K562 (cell line): ENCODE data around the gene HEXIM1. TPM values are rescaled to one million over a fixed set of nuclear protein-coding genes. Genes with fewer than 3 reads are reported as not detected.

Experiments used
- ADNP ChIP-seq: fragments of 200-800 bp; sonication (Bioruptor generic); IDR thresholded peaks from 2 replicates; pipeline ENCODE4 v1.6.1; 2016; ENCODE audit warnings: missing genetic modification characterization, missing compliant biosample characterization
- CEBPB ChIP-seq: fragments of 450-650 bp; IDR thresholded peaks from 2 replicates; pipeline ENCODE4 v1.6.1; 2016; ENCODE audit warnings: missing genetic modification characterization, missing compliant biosample characterization
- CREM ChIP-seq: IDR thresholded peaks from 2 replicates; pipeline ENCODE4 v1.6.1; 2014; ENCODE audit warnings: antibody characterized with exemption, low read depth
- ETV6 ChIP-seq, 3 experiments: fragments of 150-350 bp in 1 of 3; sonication (generic) in 1 of 3; formaldehyde crosslinking in 1 of 3; IDR thresholded peaks; 2 replicates each; pipeline versions ENCODE4 v1.6.1 to v1.8.0; 2014 to 2022; ENCODE audit warnings: borderline replicate concordance in 2 of 3, low read depth in 2 of 3, antibody characterized with exemption in 1 of 3, low read length in 1 of 3, mild to moderate bottlenecking in 1 of 3, missing genetic modification reagents in 1 of 3
- FUS ChIP-seq: fragments of 200-400 bp; formaldehyde crosslinking; optimal IDR thresholded peaks from 2 replicates; pipeline ENCODE3; 2017; ENCODE audit warnings: low read depth, low read length
- NFE2 ChIP-seq: IDR thresholded peaks from 2 replicates; pipeline ENCODE4 v1.6.1; 2014; ENCODE audit warnings: antibody characterized with exemption, low read depth
- SNRNP70 ChIP-seq: fragments of 200-400 bp; formaldehyde crosslinking; optimal IDR thresholded peaks from 2 replicates; pipeline ENCODE3; 2017; ENCODE audit warnings: low read depth, low read length
- SP2 ChIP-seq: IDR thresholded peaks from 2 replicates; pipeline ENCODE4 v1.6.1; 2011; ENCODE audit warnings: mild to moderate bottlenecking, low read depth, low read length, moderate library complexity; ENCODE audit not compliant: poor library complexity, severe bottlenecking; ENCODE audit errors: extremely low read depth
- SRSF3 ChIP-seq: fragments of 200-400 bp; formaldehyde crosslinking; IDR thresholded peaks from 2 replicates; pipeline ENCODE4 v1.6.1; 2016; ENCODE audit warnings: mild to moderate bottlenecking, low read length, moderate library complexity; ENCODE audit not compliant: insufficient read depth
- TAF15 ChIP-seq: fragments of 200-400 bp; formaldehyde crosslinking; IDR thresholded peaks from 2 replicates; pipeline ENCODE4 v1.6.1; 2017; ENCODE audit warnings: mild to moderate bottlenecking, low read depth, low read length, moderate library complexity
- YY1 ChIP-seq, 3 experiments: IDR thresholded peaks; 2 replicates each; pipeline ENCODE4 v1.6.1; 2011; ENCODE audit warnings: low read length in 2 of 3, mild to moderate bottlenecking in 2 of 3, moderate library complexity in 2 of 3, borderline replicate concordance in 1 of 3, control low read depth in 1 of 3, low read depth in 1 of 3; ENCODE audit not compliant: insufficient read depth in 3 of 3, insufficient replicate concordance in 2 of 3, control insufficient read depth in 1 of 3, insufficient read length in 1 of 3; ENCODE audit errors: extremely low read depth in 1 of 3
- ZBTB12 ChIP-seq: fragments of 250-450 bp; sonication (Bioruptor Pico); IDR thresholded peaks from 2 replicates; pipeline ENCODE4 v1.4.0; 2020
- ZNF121 ChIP-seq: sonication (generic); formaldehyde crosslinking; conservative IDR thresholded peaks from 2 replicates; pipeline ENCODE4 v1.8.0; 2022; ENCODE audit warnings: missing genetic modification reagents
- ZNF644 ChIP-seq: fragments of 200-800 bp; sonication (Bioruptor generic); IDR thresholded peaks from 2 replicates; pipeline ENCODE4 v1.6.1; 2016; ENCODE audit warnings: low read depth, missing genetic modification characterization, missing compliant biosample characterization
- polyA plus RNA-seq, 8 experiments: library from polyadenylated mRNA; depleted of rRNA in 4 of 8; stranded (reverse) in 5 of 8; unstranded in 3 of 8; fragments of >200 nt; fragmentation: Nextera tagmentation in 2 of 8; fragmentation: Illumina TruSeq in 1 of 8; extraction: Ambion mirVana in 2 of 8; extraction: Trizol in 1 of 8; gene quantifications; 2 replicates each; pipeline versions ENCODE4 v1.2.1 to v1.2.3, GENCODE V29; 2011 to 2014; ENCODE audit warnings: inconsistent platforms in 1 of 8, missing spikeins in 1 of 8
- total RNA-seq, 7 experiments: library from RNA; depleted of rRNA in 6 of 7; stranded (reverse); fragments of >200 nt in 6 of 7; fragmentation: Illumina TruSeq in 2 of 7; extraction: Trizol in 2 of 7; gene quantifications; 2 replicates each; pipeline versions ENCODE4 v1.2.1 to v1.2.3, GENCODE V29; 2011 to 2021; ENCODE audit warnings: low replicate concordance in 1 of 7
- TF ChIP-seq, protein P1 (sequence below): fragments of 200-800 bp; sonication (Bioruptor generic); IDR thresholded peaks from 2 replicates; pipeline ENCODE4 v1.6.1; 2017; ENCODE audit warnings: missing genetic modification characterization, missing compliant biosample characterization
- TF ChIP-seq, protein P2 (sequence below): sonication (generic); formaldehyde crosslinking; IDR thresholded peaks from 2 replicates; pipeline ENCODE4 v1.8.0; 2022; ENCODE audit warnings: mild to moderate bottlenecking, low read depth, missing genetic modification reagents
- TF ChIP-seq, protein P3 (sequence below): fragments of 450-650 bp; formaldehyde crosslinking; IDR thresholded peaks from 2 replicates; pipeline ENCODE4 v1.4.0; 2020; ENCODE audit warnings: mild to moderate bottlenecking
- TF ChIP-seq, protein P4 (sequence below): IDR thresholded peaks from 3 replicates; pipeline ENCODE4 v1.6.1; 2011; ENCODE audit warnings: borderline replicate concordance, mild to moderate bottlenecking, moderate library complexity; ENCODE audit not compliant: insufficient read length; ENCODE audit errors: extremely low read depth

The HEXIM1 gene
- total and polyA plus RNA-seq, 9 of the 15 experiments (the other 6 are each of a cell fraction or from before 2014, with no cell fraction given), result 1.4 to 28.3 (median 9.1) TPM

- TF ChIP-seq CREM, result peak; percentile 72
- TF ChIP-seq, protein P1, sequence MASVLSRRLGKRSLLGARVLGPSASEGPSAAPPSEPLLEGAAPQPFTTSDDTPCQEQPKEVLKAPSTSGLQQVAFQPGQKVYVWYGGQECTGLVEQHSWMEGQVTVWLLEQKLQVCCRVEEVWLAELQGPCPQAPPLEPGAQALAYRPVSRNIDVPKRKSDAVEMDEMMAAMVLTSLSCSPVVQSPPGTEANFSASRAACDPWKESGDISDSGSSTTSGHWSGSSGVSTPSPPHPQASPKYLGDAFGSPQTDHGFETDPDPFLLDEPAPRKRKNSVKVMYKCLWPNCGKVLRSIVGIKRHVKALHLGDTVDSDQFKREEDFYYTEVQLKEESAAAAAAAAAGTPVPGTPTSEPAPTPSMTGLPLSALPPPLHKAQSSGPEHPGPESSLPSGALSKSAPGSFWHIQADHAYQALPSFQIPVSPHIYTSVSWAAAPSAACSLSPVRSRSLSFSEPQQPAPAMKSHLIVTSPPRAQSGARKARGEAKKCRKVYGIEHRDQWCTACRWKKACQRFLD (CRISPR knock-in tag), result no peak; the same call in 1 of the 2 replicates
- TF ChIP-seq SNRNP70, result no peak
- TF ChIP-seq ZNF121 (CRISPR knock-in tag), result no peak
- TF ChIP-seq CEBPB (tag), result no peak
- no peak for TF ChIP-seq FUS
- TF ChIP-seq ADNP (tag), result no peak
- peak in 1 of 2 experiments; percentile 30; a peak in 1 of 4 replicates for TF ChIP-seq ETV6 (IDR thresholded peaks at IDR 0.05; ENCODE audit: borderline replicate concordance in 1 of 2, low read depth in 2 of 2, low read length in 1 of 2)
- no peak for TF ChIP-seq ETV6 (CRISPR knock-in tag; IDR thresholded peaks at IDR 0.05; ENCODE audit: borderline replicate concordance)
- no peak; the same call in 1 of the 2 replicates for TF ChIP-seq ZBTB12 (CRISPR knock-in tag)
- TF ChIP-seq TAF15, result no peak
- TF ChIP-seq, protein P2, sequence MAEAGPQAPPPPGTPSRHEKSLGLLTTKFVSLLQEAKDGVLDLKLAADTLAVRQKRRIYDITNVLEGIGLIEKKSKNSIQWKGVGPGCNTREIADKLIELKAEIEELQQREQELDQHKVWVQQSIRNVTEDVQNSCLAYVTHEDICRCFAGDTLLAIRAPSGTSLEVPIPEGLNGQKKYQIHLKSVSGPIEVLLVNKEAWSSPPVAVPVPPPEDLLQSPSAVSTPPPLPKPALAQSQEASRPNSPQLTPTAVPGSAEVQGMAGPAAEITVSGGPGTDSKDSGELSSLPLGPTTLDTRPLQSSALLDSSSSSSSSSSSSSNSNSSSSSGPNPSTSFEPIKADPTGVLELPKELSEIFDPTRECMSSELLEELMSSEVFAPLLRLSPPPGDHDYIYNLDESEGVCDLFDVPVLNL (CRISPR knock-in tag), result no peak
- TF ChIP-seq ZNF644 (tag), result 0 out of 2 replicates have a peak, but pooled peaks have one; percentile 11
- TF ChIP-seq, protein P3, sequence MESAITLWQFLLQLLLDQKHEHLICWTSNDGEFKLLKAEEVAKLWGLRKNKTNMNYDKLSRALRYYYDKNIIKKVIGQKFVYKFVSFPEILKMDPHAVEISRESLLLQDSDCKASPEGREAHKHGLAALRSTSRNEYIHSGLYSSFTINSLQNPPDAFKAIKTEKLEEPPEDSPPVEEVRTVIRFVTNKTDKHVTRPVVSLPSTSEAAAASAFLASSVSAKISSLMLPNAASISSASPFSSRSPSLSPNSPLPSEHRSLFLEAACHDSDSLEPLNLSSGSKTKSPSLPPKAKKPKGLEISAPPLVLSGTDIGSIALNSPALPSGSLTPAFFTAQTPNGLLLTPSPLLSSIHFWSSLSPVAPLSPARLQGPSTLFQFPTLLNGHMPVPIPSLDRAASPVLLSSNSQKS (CRISPR knock-in tag), result no peak
- TF ChIP-seq NFE2, result no peak
- TF ChIP-seq SP2, result no peak
- TF ChIP-seq SRSF3, result no peak
- peak in 2 of 3 experiments; percentile 2 to 5 for TF ChIP-seq YY1 (IDR thresholded peaks at IDR 0.05; ENCODE audit: borderline replicate concordance in 1 of 3, control insufficient read depth in 1 of 3, extremely low read depth in 1 of 3, insufficient read depth in 3 of 3, insufficient read length in 1 of 3, insufficient replicate concordance in 2 of 3, low read depth in 1 of 3, low read length in 2 of 3)
- TF ChIP-seq, protein P4, sequence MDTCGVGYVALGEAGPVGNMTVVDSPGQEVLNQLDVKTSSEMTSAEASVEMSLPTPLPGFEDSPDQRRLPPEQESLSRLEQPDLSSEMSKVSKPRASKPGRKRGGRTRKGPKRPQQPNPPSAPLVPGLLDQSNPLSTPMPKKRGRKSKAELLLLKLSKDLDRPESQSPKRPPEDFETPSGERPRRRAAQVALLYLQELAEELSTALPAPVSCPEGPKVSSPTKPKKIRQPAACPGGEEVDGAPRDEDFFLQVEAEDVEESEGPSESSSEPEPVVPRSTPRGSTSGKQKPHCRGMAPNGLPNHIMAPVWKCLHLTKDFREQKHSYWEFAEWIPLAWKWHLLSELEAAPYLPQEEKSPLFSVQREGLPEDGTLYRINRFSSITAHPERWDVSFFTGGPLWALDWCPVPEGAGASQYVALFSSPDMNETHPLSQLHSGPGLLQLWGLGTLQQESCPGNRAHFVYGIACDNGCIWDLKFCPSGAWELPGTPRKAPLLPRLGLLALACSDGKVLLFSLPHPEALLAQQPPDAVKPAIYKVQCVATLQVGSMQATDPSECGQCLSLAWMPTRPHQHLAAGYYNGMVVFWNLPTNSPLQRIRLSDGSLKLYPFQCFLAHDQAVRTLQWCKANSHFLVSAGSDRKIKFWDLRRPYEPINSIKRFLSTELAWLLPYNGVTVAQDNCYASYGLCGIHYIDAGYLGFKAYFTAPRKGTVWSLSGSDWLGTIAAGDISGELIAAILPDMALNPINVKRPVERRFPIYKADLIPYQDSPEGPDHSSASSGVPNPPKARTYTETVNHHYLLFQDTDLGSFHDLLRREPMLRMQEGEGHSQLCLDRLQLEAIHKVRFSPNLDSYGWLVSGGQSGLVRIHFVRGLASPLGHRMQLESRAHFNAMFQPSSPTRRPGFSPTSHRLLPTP, result peak; percentile 96
These were observed 593 bp upstream of the HEXIM1 start (continued) for GRCh38 chr17:45147581-45148182.
